Central memory CD8-positive, alpha-beta T cell (primary cell): ENCODE data around the gene NDUFAB1.

Source experiments
- ATAC-seq: fragments of 150-1000 bp; cut with Tn5 transposase; replicated peaks from 2 replicates; pipeline ENCODE4 v1.10.0; 2022; ENCODE audit warnings: mild to moderate bottlenecking, moderate FRiP score, moderate number of reproducible peaks; ENCODE audit not compliant: poor library complexity, severe bottlenecking; ENCODE audit errors: extremely low read depth
- DNase-seq, 2 donors: peaks; one replicate each; pipeline ENCODE4 v3.0.0; 2021; ENCODE audit warnings: low spot score in 2 of 2
- H3K27ac Mint-ChIP-seq: one replicate; pipeline ENCODE4 v1.8.0; 2022; ENCODE audit warnings: low read depth, mild to moderate bottlenecking, moderate library complexity, mixed read lengths
- H3K27me3 Mint-ChIP-seq: one replicate; pipeline ENCODE4 v1.8.0; 2022; ENCODE audit warnings: mixed read lengths
- H3K36me3 Mint-ChIP-seq: one replicate; pipeline ENCODE4 v1.8.0; 2022; ENCODE audit warnings: mild to moderate bottlenecking, moderate library complexity, mixed read lengths; ENCODE audit not compliant: insufficient read depth
- H3K4me1 Mint-ChIP-seq: one replicate; pipeline ENCODE4 v1.8.0; 2022; ENCODE audit warnings: mixed read lengths
- H3K4me3 Mint-ChIP-seq: one replicate; pipeline ENCODE4 v1.8.0; 2022; ENCODE audit warnings: mild to moderate bottlenecking, moderate library complexity, mixed read lengths
- H3K9me3 Mint-ChIP-seq: one replicate; pipeline ENCODE4 v1.8.0; 2022; ENCODE audit warnings: mixed read lengths

The NDUFAB1 gene

GRCh38 chr16:23579371-23579770 lies 16.7 kb downstream of the NDUFAB1 start:
- Mint-ChIP-seq H3K9me3 (no peaks in the 10 kb centered on the region), H3K27ac (no peak overlapping the region), H3K4me3 (no peak overlapping the region), H3K4me1 (no peaks in the 10 kb centered on the region), H3K27me3 (no peaks in the 10 kb centered on the region), H3K36me3 (peaks cover 46% of the 10 kb centered on the region)
- DNase-seq = no peak
- no peak for ATAC-seq

- Mint-ChIP-seq H3K9me3 (no peaks in the 10 kb centered on the region), H3K4me1 (no peaks in the 10 kb centered on the region), H3K4me3 (no peak overlapping the region), H3K27me3 (no peaks in the 10 kb centered on the region), H3K36me3 (peaks cover 51% of the 10 kb centered on the region), H3K27ac (no peak overlapping the region)
- DNase-seq (no peak), ATAC-seq (no peak)
Measured at GRCh38 chr16:23578101-23578830, 17.9 kb downstream of the NDUFAB1 start.

GRCh38 chr16:23577493-23577892 lies 18.6 kb downstream of the NDUFAB1 start:
- no peaks in the 10 kb centered on the region for H3K9me3 Mint-ChIP-seq
- H3K36me3 Mint-ChIP-seq = peaks cover 49% of the 10 kb centered on the region
- no peak for ATAC-seq
- H3K4me1 Mint-ChIP-seq = no peaks in the 10 kb centered on the region
- H3K27me3 Mint-ChIP-seq = no peaks in the 10 kb centered on the region
- H3K4me3 Mint-ChIP-seq = no peak overlapping the region
- no peak overlapping the region for H3K27ac Mint-ChIP-seq
- no peak for DNase-seq

- Mint-ChIP-seq H3K9me3 (no peaks in the 10 kb centered on the region), H3K36me3 (peaks cover 44% of the 10 kb centered on the region), H3K4me3 (no peak overlapping the region), H3K27me3 (no peaks in the 10 kb centered on the region), H3K27ac (no peak overlapping the region), H3K4me1 (no peaks in the 10 kb centered on the region)
- DNase-seq (no peak), ATAC-seq (no peak)
Measured at GRCh38 chr16:23575834-23576233, 20.3 kb downstream of the NDUFAB1 start.

DNA sequence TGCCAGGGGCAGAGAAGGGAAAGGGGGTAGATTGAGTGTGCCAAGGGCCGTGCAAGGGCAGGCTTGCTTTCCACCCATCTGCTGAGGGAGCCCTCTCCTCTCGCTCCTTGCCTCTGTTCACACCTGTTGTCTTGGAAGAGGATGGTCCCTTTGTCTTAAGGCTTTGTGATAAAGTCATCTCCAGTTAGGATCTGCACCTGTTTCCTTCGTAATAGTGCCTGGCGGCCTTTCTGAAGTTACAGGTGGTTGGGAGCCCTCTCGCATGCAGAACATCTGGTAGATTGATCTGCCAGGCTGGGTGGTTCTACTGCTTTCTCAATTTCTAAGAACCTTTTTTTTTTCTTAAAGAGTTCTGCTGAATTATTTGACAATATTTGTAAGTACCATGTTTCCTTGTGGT lies 22.3 kb downstream of the NDUFAB1 start:
- Mint-ChIP-seq H3K4me3 (no peak overlapping the region), H3K27ac (no peak overlapping the region), H3K9me3 (no peaks in the 10 kb centered on the region), H3K36me3 (peaks cover 42% of the 10 kb centered on the region), H3K4me1 (no peaks in the 10 kb centered on the region), H3K27me3 (no peaks in the 10 kb centered on the region)
- no peak for DNase-seq
- no peak for ATAC-seq

- Mint-ChIP-seq H3K9me3 (no peaks in the 10 kb centered on the region), H3K4me1 (no peaks in the 10 kb centered on the region), H3K4me3 (no peak overlapping the region), H3K27me3 (no peaks in the 10 kb centered on the region), H3K27ac (no peak overlapping the region), H3K36me3 (peaks cover 44% of the 10 kb centered on the region)
- DNase-seq (no peak), ATAC-seq (no peak)
Measured at GRCh38 chr16:23572394-23572793, 23.7 kb downstream of the NDUFAB1 start.

- H3K36me3 Mint-ChIP-seq = peaks cover 46% of the 10 kb centered on the region
- no peaks in the 10 kb centered on the region for H3K9me3 Mint-ChIP-seq
- H3K4me1 Mint-ChIP-seq = no peaks in the 10 kb centered on the region
- H3K27me3 Mint-ChIP-seq = no peaks in the 10 kb centered on the region
- DNase-seq (no peak), ATAC-seq (no peak)
- H3K27ac Mint-ChIP-seq = no peak overlapping the region
- H3K4me3 Mint-ChIP-seq = no peak overlapping the region
Measured at GRCh38 chr16:23571895-23572294, 24.2 kb downstream of the NDUFAB1 start.

DNA sequence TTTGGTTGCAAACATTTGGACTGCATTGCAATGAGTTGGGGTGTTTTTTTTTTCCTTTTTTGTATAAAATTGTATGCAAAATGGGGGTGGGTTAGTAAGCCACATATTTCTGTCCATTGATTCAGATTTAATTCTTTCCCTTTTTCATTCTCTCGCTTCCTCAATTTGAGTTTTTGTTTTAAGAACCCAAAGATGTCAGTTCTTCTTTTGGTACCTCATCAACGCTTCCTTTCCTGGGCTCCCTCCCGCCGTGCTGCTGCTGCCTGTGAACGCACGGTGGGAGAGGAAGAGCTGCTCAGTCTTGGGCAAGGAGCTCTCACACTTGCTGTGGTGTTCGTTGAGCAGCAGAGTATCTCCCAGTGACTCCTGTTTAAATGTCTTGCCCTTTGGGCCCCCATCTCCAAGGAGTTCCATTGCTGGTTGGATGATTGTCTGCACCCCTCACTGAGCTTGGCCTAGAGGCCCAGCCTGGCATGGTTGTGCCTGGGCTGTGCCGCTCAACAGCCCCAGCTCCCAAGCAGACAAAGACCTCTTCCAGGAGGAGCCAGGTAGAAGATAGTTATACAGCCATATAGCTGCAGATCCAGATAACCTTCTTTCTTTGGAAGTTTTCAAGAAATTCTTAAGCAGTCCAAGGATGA lies 25.0 kb downstream of the NDUFAB1 start:
- Mint-ChIP-seq H3K9me3 (no peaks in the 10 kb centered on the region), H3K4me1 (no peaks in the 10 kb centered on the region), H3K36me3 (peaks cover 49% of the 10 kb centered on the region), H3K4me3 (no peak overlapping the region), H3K27ac (no peak overlapping the region), H3K27me3 (no peaks in the 10 kb centered on the region)
- no peak for DNase-seq
- ATAC-seq = no peak

- Mint-ChIP-seq H3K9me3 (no peaks in the 10 kb centered on the region), H3K4me1 (no peaks in the 10 kb centered on the region), H3K4me3 (no peak overlapping the region), H3K36me3 (peaks cover 63% of the 10 kb centered on the region), H3K27me3 (no peaks in the 10 kb centered on the region), H3K27ac (no peak overlapping the region)
- DNase-seq (no peak), ATAC-seq (no peak)
Measured at GRCh38 chr16:23567602-23568001, 28.5 kb downstream of the NDUFAB1 start.

- ATAC-seq (no peak), DNase-seq (no peak)
- Mint-ChIP-seq H3K27ac (no peak overlapping the region), H3K4me3 (no peak overlapping the region), H3K4me1 (no peaks in the 10 kb centered on the region), H3K27me3 (no peaks in the 10 kb centered on the region), H3K36me3 (peaks cover 68% of the 10 kb centered on the region), H3K9me3 (no peaks in the 10 kb centered on the region)
Measured at GRCh38 chr16:23566724-23567123, 29.4 kb downstream of the NDUFAB1 start.

DNA sequence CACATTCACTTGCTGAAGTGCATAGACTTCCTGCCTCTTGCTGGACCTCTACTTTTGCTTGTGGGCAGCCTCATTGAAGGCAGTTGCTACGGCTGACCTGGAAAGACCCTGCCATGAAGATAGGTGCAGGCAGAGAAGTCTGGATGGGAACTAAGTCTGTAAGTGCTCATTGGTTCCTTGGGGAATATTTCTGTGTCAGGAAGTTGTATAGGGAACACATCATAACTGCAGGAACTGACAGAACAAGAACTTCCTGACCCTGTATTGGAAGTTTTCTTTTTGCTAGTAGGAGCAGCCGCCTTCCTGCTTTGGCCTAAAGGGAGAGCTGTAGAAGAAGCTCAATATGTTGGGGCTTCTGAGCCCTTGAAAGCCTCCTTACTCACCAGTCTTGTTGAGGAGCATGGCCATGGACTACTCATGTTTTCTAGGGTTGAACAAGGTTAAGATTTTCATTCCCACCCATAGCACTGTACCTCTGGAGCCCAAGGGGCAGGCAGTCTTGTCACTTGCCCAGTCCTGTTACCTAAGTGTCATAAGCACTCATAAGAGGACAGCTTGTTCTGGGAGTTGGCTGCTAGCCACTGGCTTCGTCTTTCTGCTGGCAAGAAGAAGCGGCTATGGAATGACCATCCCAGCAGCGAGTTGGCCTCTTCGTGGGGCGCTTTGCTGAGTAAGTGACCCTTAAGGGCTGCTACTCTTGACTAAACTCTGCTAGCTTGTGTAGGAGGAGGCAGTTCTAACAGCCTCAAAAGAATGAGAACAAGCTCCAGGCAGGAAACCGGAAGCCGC lies 31.3 kb downstream of the NDUFAB1 start:
- ATAC-seq = no peak
- Mint-ChIP-seq H3K36me3 (peaks cover 60% of the 10 kb centered on the region), H3K4me3 (no peak overlapping the region), H3K27me3 (no peaks in the 10 kb centered on the region), H3K27ac (no peak overlapping the region), H3K9me3 (no peaks in the 10 kb centered on the region), H3K4me1 (peaks cover 4% of the 10 kb centered on the region)
- no peak for DNase-seq

DNA sequence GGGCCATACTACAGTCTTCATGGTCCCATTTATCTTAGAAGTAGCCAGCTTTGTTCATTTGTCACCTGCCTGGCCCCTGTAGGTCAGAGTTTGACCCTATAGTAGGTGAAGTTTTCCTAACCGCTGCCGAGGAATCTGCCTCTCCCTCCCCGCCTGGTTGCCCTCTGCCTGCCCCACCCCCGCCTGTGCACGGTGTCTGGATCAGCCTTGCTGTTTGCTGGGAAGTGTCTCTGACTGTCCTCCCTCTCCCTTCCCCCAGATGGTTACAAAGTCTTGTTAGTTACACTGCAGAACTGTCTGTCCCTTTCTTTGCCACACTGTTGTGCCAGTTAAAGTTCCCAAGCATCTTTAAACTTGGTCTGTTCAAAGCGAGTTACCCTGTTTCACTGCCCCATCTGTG lies 32.9 kb downstream of the NDUFAB1 start:
- no peaks in the 10 kb centered on the region for H3K27me3 Mint-ChIP-seq
- no peak overlapping the region for H3K27ac Mint-ChIP-seq
- peaks cover 10% of the 10 kb centered on the region for H3K4me1 Mint-ChIP-seq
- DNase-seq = no peak
- no peaks in the 10 kb centered on the region for H3K9me3 Mint-ChIP-seq
- ATAC-seq = no peak
- H3K4me3 Mint-ChIP-seq = no peak overlapping the region
- H3K36me3 Mint-ChIP-seq = peaks cover 57% of the 10 kb centered on the region

DNA sequence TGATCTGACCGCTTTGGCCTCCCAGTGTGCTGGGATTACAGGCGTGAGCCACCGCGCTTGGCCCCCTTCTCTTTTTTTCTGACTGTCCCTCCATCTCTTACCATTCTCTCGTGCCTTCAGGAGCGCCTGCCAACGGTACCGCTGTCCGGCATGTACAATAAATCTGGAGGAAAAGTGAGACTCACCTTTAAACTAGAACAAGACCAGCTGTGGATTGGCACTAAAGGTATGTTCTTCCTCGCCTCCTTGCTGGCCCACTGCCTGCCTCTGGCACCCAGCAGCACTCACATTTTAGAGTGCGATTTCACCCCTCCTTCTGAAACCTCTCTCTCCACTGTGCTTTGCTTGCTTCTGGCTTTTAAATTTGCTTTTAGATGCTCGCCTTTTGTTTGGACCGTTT lies 33.6 kb downstream of the NDUFAB1 start:
- H3K9me3 Mint-ChIP-seq = no peaks in the 10 kb centered on the region
- H3K4me3 Mint-ChIP-seq = no peak overlapping the region
- peaks cover 10% of the 10 kb centered on the region for H3K4me1 Mint-ChIP-seq
- DNase-seq (no peak), ATAC-seq (no peak)
- H3K27me3 Mint-ChIP-seq = no peaks in the 10 kb centered on the region
- H3K27ac Mint-ChIP-seq = no peak overlapping the region
- H3K36me3 Mint-ChIP-seq = peaks cover 53% of the 10 kb centered on the region
